Measurements from ENCODE around the gene LSAMP.
A peak's percentile ranks its signal among the peaks of the same experiment; 100 is the strongest.

Gene LSAMP

DNA sequence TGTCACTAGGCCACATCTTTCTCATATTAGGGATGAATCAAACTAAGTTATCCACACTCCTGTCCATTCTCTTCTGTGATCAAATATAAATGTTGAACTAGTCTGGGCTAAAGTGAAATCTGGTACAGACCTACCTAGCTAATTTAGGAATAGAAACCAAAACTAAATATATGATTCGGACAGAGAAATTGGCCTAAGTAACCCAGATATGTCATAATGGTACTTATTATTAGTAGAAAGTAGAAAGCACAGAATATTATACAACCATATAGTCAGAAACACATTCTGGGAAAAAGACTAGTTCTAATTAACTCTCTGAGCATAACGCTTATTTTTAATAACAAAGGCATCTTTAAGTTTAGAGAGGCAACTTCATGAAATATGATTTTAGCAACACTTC, 389.0 kb downstream of the LSAMP start:
- Histone ChIP-seq H3K27me3 (ENCODE audit: low read depth, low read length) (no peaks in the 10 kb centered on the region), H3K36me3 (replicated peaks; ENCODE audit: low read depth, low read length) (no peaks in the 10 kb centered on the region), H4K20me1 (ENCODE audit: insufficient read depth, low read length) (no peaks in the 10 kb centered on the region), H3K9ac (ENCODE audit: low read length) (no peak overlapping the region), H3K9me3 (ENCODE audit: insufficient read depth, low read length) (no peaks in the 10 kb centered on the region), H3K4me1 (ENCODE audit: low read length) (peaks cover 46% of the 10 kb centered on the region), H3K4me3 (ENCODE audit: low read length) (0 out of 2 replicates have a peak overlapping the region, but pooled peaks have one; percentile 14), H2AFZ (ENCODE audit: low read depth, low read length) (no peak overlapping the region), H3K4me2 (ENCODE audit: low read length) (peak overlapping the region; percentile 51), H3K79me2 (ENCODE audit: low read length) (no peaks in the 10 kb centered on the region), H3K27ac (ENCODE audit: low read length) (peak overlapping the region; percentile 55)
- no peak for TF ChIP-seq EZH2phosphoT487 (IDR thresholded peaks at IDR 0.05; ENCODE audit: low read depth)
- TF ChIP-seq, protein P1, sequence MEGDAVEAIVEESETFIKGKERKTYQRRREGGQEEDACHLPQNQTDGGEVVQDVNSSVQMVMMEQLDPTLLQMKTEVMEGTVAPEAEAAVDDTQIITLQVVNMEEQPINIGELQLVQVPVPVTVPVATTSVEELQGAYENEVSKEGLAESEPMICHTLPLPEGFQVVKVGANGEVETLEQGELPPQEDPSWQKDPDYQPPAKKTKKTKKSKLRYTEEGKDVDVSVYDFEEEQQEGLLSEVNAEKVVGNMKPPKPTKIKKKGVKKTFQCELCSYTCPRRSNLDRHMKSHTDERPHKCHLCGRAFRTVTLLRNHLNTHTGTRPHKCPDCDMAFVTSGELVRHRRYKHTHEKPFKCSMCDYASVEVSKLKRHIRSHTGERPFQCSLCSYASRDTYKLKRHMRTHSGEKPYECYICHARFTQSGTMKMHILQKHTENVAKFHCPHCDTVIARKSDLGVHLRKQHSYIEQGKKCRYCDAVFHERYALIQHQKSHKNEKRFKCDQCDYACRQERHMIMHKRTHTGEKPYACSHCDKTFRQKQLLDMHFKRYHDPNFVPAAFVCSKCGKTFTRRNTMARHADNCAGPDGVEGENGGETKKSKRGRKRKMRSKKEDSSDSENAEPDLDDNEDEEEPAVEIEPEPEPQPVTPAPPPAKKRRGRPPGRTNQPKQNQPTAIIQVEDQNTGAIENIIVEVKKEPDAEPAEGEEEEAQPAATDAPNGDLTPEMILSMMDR (IDR thresholded peaks at IDR 0.05; ENCODE audit: low read depth, low read length): no peak

DNA sequence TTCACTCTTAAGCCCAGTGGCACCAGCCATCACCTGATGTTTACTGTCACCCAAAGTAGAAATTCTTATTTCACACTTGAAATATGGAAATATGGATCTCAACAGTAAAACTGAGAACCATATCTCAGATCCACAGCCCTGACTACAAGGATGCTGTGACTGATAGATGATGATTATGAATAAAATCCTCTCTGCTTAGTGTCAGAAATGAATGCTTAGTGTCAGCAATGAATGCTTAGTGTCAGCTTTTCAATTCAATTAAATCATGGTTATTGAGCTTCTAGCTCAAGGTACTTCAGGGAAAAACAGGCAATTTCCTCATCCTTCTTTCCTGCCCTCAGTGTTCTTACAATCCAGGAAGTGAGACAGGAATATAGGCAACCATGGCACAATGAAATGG, 392.3 kb downstream of the LSAMP start:
- Histone ChIP-seq H3K79me2 (ENCODE audit: low read length) (no peaks in the 10 kb centered on the region), H3K36me3 (replicated peaks; ENCODE audit: low read depth, low read length) (no peaks in the 10 kb centered on the region), H3K4me2 (ENCODE audit: low read length) (no peak overlapping the region), H4K20me1 (ENCODE audit: insufficient read depth, low read length) (no peaks in the 10 kb centered on the region), H3K27me3 (ENCODE audit: low read depth, low read length) (no peaks in the 10 kb centered on the region), H3K4me1 (ENCODE audit: low read length) (peaks cover 43% of the 10 kb centered on the region), H3K9me3 (ENCODE audit: insufficient read depth, low read length) (no peaks in the 10 kb centered on the region), H2AFZ (ENCODE audit: low read depth, low read length) (no peak overlapping the region), H3K9ac (ENCODE audit: low read length) (no peak overlapping the region), H3K27ac (ENCODE audit: low read length) (no peak overlapping the region), H3K4me3 (ENCODE audit: low read length) (no peak overlapping the region)
- TF ChIP-seq, protein P1 (IDR thresholded peaks at IDR 0.05; ENCODE audit: low read depth, low read length): no peak
- no peak for TF ChIP-seq EZH2phosphoT487 (IDR thresholded peaks at IDR 0.05; ENCODE audit: low read depth)

DNA sequence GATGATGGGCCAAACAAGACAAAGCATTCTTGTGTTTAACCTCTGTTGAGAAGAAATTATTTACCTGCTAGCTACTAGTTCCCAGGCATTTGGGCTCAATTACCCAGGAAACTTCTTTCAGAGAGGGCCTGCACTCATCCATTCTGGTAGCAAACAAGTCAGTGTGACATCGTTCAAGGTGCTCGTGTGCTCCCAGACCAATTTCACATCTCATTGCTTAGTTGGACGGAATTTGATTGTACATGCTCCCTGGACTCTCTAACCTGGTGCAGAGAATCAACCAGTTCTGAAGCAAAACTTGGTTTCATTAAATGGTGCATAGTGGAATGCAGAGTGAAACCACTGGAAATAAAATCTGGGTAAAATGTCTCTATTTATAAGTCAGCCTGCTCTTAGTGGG, 392.7 kb downstream of the LSAMP start:
- Histone ChIP-seq H2AFZ (ENCODE audit: low read depth, low read length) (no peak overlapping the region), H3K4me2 (ENCODE audit: low read length) (no peak overlapping the region), H4K20me1 (ENCODE audit: insufficient read depth, low read length) (no peaks in the 10 kb centered on the region), H3K27me3 (ENCODE audit: low read depth, low read length) (no peaks in the 10 kb centered on the region), H3K4me1 (ENCODE audit: low read length) (peaks cover 39% of the 10 kb centered on the region), H3K4me3 (ENCODE audit: low read length) (no peak overlapping the region), H3K9ac (ENCODE audit: low read length) (no peak overlapping the region), H3K9me3 (ENCODE audit: insufficient read depth, low read length) (no peaks in the 10 kb centered on the region), H3K36me3 (replicated peaks; ENCODE audit: low read depth, low read length) (no peaks in the 10 kb centered on the region), H3K27ac (ENCODE audit: low read length) (no peak overlapping the region), H3K79me2 (ENCODE audit: low read length) (no peaks in the 10 kb centered on the region)
- no peak for TF ChIP-seq EZH2phosphoT487 (IDR thresholded peaks at IDR 0.05; ENCODE audit: low read depth)
- TF ChIP-seq, protein P1 (IDR thresholded peaks at IDR 0.05; ENCODE audit: low read depth, low read length): no peak

DNA sequence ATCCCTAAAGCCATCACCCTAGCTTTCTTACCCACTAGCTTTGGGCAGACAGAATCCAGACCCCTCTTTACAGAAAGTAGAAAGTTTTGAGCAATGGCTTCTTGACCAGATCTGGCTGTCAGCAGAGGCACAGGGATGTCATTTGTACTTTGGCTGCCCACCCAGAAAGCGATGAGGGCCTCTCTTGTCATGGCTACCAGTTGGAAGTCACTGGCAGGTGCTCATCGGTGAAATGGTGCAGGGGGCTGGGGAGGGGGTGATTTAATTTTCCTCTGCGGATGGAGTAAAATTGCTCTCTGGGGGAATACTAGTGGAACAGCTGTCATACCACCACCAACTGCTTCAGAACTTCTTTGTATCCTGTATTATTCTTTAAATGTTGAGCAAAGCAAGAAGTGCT, 393.7 kb downstream of the LSAMP start:
- Histone ChIP-seq H3K36me3 (replicated peaks; ENCODE audit: low read depth, low read length) (no peaks in the 10 kb centered on the region), H3K9me3 (ENCODE audit: insufficient read depth, low read length) (no peaks in the 10 kb centered on the region), H4K20me1 (ENCODE audit: insufficient read depth, low read length) (no peaks in the 10 kb centered on the region), H3K9ac (ENCODE audit: low read length) (no peak overlapping the region), H3K27me3 (ENCODE audit: low read depth, low read length) (no peaks in the 10 kb centered on the region), H3K79me2 (ENCODE audit: low read length) (no peaks in the 10 kb centered on the region), H3K27ac (ENCODE audit: low read length) (no peak overlapping the region), H3K4me2 (ENCODE audit: low read length) (no peak overlapping the region), H2AFZ (ENCODE audit: low read depth, low read length) (no peak overlapping the region), H3K4me3 (ENCODE audit: low read length) (no peak overlapping the region), H3K4me1 (ENCODE audit: low read length) (peaks cover 29% of the 10 kb centered on the region)
- no peak for TF ChIP-seq EZH2phosphoT487 (IDR thresholded peaks at IDR 0.05; ENCODE audit: low read depth)
- TF ChIP-seq, protein P1 (IDR thresholded peaks at IDR 0.05; ENCODE audit: low read depth, low read length): no peak
